Activated CD8-positive, alpha-beta memory T cell treated with anti-CD3 and anti-CD28 coated beads for 4 hours (primary cell): Measurements from ENCODE around the gene ZNF879.

Source experiments
- DNase-seq, 2 donors: peaks; one replicate each; pipeline ENCODE4 v3.0.0-alpha.2; 2020; ENCODE audit warnings: low read depth in 2 of 2

Gene ZNF879

GRCh38 chr5:179008667-179009066 is 14.9 kb upstream of the ZNF879 start:
- DNase-seq, result no peak

GRCh38 chr5:179033004-179033580 is 9.5 kb downstream of the ZNF879 start:
- DNase-seq, result no peak

- DNase-seq, result no peak
Measured at GRCh38 chr5:179044765-179045164, 21.2 kb downstream of the ZNF879 start.

DNA sequence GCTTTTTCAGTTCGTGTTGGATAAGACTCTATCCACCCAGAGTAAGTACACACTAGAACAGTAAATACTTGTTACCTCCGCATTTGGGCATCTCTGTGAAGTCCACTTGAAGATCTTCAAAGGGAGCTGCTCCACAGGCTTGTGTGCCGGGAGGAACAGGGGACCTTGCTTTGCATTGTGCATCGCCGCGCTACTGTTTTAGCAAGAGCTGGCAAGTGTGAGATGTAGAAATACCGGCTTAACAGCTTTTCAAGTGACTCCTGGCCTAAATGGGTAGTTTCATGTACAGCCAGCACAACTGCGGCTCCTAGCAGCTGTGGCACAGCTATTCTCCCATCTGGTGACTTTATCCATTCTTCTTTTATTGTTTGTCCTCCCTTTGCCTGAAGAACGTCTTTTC is 28.2 kb downstream of the ZNF879 start:
- no peak for DNase-seq

GRCh38 chr5:179054036-179054785 is 30.6 kb downstream of the ZNF879 start:
- no peak for DNase-seq

DNA sequence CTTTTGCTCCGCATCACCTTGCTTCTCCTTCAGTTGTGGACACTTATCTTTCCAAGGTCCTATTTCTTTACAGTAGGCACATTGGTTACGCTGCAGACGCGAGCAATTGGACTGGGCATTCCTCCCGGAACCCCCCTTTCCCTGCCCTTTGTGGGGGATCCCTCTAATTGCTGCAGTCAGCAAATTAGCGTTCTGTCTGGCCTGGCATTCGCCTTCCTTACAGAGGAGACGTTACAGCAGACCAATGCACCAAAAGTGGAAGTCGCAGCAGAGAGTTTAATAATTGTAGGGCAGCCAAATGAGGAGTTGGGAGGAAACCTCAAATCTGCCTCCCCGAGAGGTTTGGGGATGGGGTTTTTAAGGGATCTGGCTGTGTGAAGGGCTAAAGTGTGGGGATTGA is 31.3 kb downstream of the ZNF879 start:
- no peak for DNase-seq

- no peak for DNase-seq
Measured at GRCh38 chr5:179055436-179055835, 31.8 kb downstream of the ZNF879 start.

DNA sequence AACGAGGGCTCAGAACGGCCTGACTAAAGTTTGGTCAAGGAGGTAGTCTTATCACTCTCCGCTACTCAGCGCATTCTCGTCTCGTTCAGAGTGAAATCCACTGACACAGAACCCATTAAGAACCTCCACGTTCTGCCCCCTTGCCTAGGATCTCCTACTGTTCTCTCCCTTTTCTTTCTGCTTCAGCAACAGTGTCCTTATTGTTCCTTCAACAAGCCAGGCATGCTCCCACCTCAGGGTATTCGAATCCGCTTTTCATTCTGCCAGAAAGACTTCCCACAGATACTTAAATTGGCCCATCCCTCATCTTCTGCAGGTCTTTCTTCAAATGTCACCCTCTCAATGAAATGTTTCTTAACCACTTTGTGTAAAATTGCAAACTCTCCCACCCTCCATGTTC is 32.2 kb downstream of the ZNF879 start:
- no peak for DNase-seq

GRCh38 chr5:179060116-179061008 is 36.8 kb downstream of the ZNF879 start, which contains the start of gene ZNF354C:
TSS of gene ZNF354C (plus strand) at chr5:179060373. CDS start at chr5:179062069, 1,696 bp downstream.
- DNase-seq, result peak; percentile 75 to 77

GRCh38 chr5:179061025-179061424 is 37.4 kb downstream of the ZNF879 start:
- no peak for DNase-seq

DNA sequence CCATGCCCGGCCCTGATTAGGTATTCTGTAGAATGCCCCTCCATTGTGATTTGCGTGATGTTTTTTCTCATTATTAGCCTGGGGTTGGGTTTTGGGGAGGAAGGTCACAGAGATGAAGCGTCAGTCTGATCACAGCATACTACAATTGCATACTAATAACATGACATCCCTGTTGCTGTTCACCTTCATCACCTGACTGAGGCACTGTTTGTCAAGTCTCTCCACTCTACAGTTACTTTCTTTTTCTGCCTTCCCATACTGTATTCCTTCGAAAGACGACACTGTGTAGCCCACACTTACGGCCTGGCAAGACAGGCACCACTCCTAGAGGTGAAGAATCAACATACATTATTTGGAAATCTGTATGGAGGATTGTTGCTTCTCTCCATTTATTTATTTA is 42.1 kb downstream of the ZNF879 start:
- no peak for DNase-seq

DNA sequence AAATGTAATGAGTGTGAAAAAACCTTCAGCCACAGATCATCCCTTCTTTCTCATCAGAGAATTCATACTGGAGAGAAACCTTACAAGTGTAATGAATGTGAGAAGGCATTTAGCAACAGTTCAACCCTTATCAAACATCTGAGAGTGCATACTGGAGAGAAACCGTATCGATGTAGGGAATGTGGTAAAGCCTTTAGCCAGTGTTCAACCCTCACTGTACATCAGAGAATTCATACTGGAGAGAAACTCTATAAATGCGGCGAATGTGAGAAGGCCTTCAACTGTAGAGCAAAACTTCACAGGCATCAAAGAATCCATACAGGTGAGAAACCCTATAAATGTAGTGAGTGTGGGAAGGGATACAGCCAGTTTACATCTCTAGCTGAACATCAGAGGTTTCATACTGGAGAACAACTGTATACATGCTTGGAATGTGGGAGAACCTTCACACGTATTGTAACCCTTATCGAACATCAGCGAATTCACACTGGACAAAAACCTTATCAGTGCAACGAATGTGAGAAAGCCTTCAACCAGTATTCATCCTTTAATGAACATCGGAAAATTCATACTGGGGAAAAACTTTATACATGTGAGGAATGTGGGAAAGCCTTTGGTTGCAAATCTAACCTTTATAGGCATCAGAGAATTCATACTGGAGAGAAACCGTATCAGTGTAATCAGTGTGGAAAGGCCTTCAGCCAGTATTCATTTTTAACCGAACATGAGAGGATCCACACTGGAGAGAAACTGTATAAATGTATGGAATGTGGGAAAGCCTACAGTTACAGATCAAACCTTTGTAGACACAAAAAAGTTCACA is 55.8 kb downstream of the ZNF879 start:
- DNase-seq, result no peak

- DNase-seq, result no peak
Measured at GRCh38 chr5:179080724-179081123, 57.1 kb downstream of the ZNF879 start.
